LNCAP (cell line): Measurements from ENCODE around the gene ERC1.

Experiments
- TF ChIP-seq, protein P1 (sequence below): fragments of 450-650 bp; IDR thresholded peaks from 2 replicates; pipeline ENCODE4 v1.5.1; 2017; ENCODE audit warnings: mild to moderate bottlenecking

The ERC1 gene

DNA sequence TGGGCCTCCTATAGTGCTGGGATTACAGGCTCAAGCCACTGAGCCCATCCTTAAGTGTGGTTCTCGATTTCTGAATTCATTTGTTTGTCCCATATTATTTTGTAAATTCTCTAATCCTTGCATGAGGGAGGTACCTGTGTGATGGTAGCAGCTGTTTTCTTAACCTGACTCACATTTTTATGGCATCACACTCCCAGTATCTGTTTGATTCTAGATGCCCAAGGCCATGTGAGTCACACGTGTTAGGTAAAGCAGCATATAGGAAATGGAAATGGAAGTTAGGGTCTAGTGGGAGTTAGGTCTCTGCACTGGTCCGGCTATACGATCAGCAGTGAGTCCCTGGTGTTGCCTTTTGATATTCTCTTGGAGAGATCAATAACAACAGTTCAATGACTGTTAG, 198.1 kb downstream of the ERC1 start:
- TF ChIP-seq, protein P1, sequence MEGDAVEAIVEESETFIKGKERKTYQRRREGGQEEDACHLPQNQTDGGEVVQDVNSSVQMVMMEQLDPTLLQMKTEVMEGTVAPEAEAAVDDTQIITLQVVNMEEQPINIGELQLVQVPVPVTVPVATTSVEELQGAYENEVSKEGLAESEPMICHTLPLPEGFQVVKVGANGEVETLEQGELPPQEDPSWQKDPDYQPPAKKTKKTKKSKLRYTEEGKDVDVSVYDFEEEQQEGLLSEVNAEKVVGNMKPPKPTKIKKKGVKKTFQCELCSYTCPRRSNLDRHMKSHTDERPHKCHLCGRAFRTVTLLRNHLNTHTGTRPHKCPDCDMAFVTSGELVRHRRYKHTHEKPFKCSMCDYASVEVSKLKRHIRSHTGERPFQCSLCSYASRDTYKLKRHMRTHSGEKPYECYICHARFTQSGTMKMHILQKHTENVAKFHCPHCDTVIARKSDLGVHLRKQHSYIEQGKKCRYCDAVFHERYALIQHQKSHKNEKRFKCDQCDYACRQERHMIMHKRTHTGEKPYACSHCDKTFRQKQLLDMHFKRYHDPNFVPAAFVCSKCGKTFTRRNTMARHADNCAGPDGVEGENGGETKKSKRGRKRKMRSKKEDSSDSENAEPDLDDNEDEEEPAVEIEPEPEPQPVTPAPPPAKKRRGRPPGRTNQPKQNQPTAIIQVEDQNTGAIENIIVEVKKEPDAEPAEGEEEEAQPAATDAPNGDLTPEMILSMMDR, result no peak

DNA sequence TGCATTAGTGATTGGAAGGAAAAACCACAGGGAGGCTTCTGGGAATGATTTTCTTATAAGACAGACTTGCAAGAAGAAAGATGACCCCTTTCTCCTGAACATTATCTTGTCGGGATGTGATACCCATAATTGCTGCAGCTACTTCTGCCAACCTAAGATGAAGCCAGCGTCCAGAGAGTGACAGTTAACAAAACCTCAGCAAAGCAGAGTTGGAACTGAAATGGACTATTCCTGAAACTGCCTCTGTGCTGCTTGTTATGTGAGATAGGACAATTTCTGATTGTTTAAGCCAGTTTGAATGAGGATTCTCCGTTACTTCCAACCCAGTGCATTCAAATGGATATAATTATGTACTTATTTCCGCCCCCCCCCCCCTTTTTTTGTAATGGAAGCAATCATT, 204.5 kb downstream of the ERC1 start:
- TF ChIP-seq, protein P1, result no peak

DNA sequence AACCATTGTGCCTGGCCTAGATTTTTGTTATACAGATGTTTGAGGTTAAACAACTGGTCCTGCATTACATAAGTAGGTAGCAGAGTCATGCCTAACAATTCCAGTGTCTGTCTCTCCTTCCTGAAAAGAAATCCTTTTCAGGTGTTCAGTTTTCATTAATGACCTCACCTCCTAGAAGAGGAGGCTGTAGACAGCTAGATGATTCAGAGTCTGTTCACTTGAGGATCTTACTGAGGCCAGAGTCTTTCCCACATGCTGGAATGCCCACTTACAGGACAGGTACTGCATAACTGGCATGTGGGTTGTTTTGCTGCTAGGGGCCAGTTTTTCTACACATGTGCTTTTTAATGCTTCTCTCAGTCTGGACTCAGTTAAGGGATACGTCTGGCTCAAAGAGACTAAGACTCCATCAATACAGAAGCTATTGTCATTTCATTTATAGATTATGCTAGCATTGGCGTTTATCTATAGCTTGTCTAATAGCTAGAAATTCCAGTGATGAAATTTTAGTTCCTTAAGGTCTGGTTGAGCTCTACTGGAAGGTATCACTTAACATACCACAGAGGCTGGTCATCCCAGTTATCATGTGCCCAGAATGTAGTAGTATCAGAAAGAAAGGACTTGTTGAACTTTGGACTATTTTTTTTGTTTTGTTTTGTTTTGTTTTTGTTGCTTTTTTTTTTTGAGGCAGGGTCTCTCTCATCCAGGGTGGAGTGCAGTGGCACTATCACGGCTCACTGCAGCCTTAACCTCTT, 206.4 kb downstream of the ERC1 start:
- TF ChIP-seq, protein P1, result no peak

DNA sequence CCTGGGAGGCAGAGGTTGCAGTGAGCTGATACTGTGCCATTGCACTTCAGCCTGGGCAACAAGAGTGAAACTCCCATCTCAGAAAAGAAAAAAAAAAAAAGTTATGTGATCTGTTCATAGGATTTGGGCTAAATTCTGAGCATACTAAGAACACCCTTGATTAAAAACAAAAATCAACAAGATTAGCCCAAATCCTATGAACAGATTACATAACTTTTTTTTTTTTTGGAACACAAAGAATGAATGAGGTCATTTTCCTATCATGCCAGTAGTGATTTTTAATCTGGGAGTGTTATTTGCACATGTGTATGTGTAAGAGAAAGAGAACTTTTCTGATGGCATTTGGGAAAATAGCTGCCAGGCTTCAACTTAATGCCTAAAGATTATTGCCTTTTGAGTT, 208.7 kb downstream of the ERC1 start:
- TF ChIP-seq, protein P1, result no peak

DNA sequence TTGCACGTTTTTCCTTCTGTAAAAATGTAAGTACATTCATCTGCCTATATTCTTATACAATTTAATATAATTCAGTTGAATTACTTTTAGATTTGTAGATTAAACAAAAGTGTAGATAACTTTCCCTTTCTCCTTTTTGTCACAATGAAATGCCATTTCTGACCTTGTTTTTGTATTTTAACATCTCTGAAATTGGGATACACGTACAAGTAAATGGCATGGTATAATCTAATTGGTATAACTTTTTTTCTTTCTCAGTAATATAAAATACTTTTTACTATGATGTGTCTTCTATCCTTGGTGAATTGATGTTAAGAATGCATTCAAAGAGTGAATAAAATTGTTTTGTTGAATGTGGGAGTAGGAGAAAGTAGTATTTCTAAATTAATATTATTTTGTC, 210.0 kb downstream of the ERC1 start:
- TF ChIP-seq, protein P1, result no peak

DNA sequence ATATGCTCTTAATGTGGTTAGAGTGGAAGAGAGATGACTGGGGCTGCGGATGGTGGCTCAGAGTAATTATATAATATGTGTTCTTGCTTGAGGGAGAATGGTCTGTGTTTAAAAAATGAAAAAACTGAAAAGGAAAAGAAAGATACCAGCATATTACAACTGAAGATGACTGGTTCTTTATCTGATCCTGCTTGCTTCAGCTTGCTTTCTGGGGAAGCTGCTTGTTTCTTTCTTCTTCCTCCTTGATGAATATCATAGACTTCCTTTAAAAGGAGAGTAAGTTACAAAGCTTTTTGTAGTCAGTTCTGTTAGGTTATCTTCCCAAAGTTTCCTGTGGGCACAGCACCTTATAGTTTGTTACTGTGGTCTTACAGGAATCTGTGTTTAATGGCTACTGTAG, 210.9 kb downstream of the ERC1 start:
- TF ChIP-seq, protein P1, result no peak

DNA sequence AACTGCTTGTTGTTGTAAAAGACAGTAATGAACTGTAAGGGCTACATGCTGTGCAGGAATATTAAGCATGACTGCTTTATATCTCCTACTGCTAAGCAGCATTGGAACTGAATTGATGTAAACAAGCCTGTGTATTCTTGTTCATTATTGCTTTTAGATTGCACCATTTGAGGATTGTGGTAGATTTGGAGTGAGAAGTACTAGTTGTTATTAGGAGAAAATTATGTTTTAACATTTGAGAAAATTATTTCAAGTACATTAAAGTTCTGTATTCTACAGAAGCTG, 212.7 kb downstream of the ERC1 start:
- TF ChIP-seq, protein P1, result no peak

DNA sequence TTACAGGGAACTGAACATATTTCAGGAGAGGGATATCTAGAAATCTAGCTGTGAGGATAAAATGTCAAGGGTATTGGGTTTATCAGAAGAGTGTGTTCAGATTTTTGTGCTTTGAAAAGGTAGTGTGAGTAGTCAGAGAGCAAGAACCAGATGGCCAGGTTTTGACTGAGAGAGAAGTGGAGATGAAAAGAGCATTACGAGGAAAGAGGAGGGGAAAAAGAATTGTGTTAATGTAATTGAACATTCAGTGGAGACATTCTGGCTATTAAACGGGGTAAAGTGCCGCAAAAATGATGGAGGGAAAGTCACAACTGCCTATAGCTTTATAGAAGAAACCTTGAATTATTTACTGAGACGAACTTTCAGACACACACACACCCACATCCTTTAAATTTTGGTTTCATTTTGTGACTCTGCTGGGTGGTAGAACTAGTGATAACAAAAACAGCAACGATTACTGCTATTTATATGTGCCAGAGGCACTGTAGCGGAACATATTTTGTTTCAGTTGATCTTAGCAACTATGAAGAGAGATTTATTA, 213.6 kb downstream of the ERC1 start:
- TF ChIP-seq, protein P1, result no peak
